ENCODE measurements around the gene USPL1.

DNA sequence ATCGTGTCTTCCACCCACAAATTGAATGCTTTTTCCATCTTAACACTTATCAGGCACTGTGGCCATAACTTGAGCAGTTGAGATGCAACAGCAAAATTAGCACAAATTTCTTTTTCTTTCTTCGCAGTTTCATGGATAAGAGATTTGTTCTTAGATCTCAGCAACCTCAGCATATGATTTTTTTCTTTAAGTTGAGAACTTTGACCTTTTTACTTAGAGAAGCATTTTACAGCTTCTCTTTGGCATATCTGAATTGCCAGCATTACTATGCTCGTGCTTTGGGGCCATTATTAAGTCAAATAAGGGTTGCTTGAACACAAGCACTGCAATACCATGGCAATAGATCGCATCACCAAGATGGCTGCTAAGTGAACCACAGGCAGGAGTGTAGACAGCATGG is 16.1 kb downstream of the USPL1 start:
- TF ChIP-seq SMARCC2 (IDR thresholded peaks at IDR 0.05) (no peak), EHMT2 (IDR thresholded peaks at IDR 0.05; ENCODE audit: borderline replicate concordance, low read depth, low read length) (no peak), NCOA2 (CRISPR knock-in tag; IDR thresholded peaks at IDR 0.05) (no peak)
- TF ChIP-seq, protein P1, sequence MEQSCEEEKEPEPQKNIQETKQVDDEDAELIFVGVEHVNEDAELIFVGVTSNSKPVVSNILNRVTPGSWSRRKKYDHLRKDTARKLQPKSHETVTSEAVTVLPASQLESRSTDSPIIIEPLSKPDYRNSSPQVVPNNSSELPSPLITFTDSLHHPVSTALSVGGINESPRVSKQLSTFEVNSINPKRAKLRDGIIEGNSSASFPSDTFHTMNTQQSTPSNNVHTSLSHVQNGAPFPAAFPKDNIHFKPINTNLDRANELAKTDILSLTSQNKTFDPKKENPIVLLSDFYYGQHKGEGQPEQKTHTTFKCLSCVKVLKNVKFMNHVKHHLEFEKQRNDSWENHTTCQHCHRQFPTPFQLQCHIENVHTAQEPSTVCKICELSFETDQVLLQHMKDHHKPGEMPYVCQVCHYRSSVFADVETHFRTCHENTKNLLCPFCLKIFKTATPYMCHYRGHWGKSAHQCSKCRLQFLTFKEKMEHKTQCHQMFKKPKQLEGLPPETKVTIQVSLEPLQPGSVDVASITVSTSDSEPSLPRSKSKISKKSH (CRISPR knock-in tag; IDR thresholded peaks at IDR 0.05; ENCODE audit: borderline replicate concordance) = no peak
- TF ChIP-seq, protein P2, sequence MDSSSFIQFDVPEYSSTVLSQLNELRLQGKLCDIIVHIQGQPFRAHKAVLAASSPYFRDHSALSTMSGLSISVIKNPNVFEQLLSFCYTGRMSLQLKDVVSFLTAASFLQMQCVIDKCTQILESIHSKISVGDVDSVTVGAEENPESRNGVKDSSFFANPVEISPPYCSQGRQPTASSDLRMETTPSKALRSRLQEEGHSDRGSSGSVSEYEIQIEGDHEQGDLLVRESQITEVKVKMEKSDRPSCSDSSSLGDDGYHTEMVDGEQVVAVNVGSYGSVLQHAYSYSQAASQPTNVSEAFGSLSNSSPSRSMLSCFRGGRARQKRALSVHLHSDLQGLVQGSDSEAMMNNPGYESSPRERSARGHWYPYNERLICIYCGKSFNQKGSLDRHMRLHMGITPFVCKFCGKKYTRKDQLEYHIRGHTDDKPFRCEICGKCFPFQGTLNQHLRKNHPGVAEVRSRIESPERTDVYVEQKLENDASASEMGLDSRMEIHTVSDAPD (CRISPR knock-in tag; IDR thresholded peaks at IDR 0.05) = no peak
